Breast epithelium (tissue), 4 donors: ENCODE measurements around the gene MAPRE2. TPM values are rescaled to one million over a fixed set of nuclear protein-coding genes. Genes with fewer than 3 reads are reported as not detected.
"Not testable (repeated sequence)": the region's sequence is repeated elsewhere in the genome, so short reads cannot be mapped to it uniquely, and the experiment has no call there.

Experiments used
- DNase-seq, 2 donors: peaks; one replicate each; pipeline ENCODE4 v3.0.0-alpha.2; 2019; ENCODE audit warnings: low spot score in 2 of 2
- H3K27ac ChIP-seq, 2 donors: fragments of 200-600 bp; sonication (generic) in 1 of 2; one replicate each; pipeline ENCODE4 v1.5.1; 2016 to 2019; ENCODE audit warnings: mild to moderate bottlenecking in 1 of 2
- H3K27me3 ChIP-seq, 2 donors: fragments of 200-600 bp; sonication (generic) in 1 of 2; one replicate each; pipeline versions ENCODE4 v1.5.1 to v1.6.0; 2017 to 2019; ENCODE audit warnings: control low read depth in 1 of 2, mild to moderate bottlenecking in 1 of 2
- H3K36me3 ChIP-seq: fragments of 200-600 bp; one replicate; pipeline ENCODE4 v1.5.1; 2019
- H3K4me1 ChIP-seq, 2 donors: fragments of 200-600 bp; sonication (generic); one replicate each; pipeline ENCODE4 v1.5.1; 2016 to 2019; ENCODE audit warnings: control low read depth in 1 of 2
- H3K4me3 ChIP-seq, 3 donors: fragments of 200-600 bp; sonication (generic); 1 replicate in 2 of 3; 2 replicates in 1 of 3; pipeline ENCODE4 v1.5.1; 2016 to 2019; ENCODE audit warnings: mild to moderate bottlenecking in 3 of 3, moderate library complexity in 2 of 3
- H3K9me3 ChIP-seq, 2 donors: fragments of 200-600 bp; sonication (generic) in 1 of 2; one replicate each; pipeline ENCODE4 v1.5.1; 2016 to 2019; ENCODE audit warnings: control low read depth in 1 of 2
- POLR2A ChIP-seq: fragments of 450-650 bp; IDR thresholded peaks from one replicate; pipeline ENCODE4 v1.6.1; 2016; ENCODE audit warnings: antibody characterized with exemption, mild to moderate bottlenecking, moderate library complexity
- POLR2AphosphoS5 ChIP-seq, 3 donors: sonication (generic); formaldehyde crosslinking; IDR thresholded peaks; one replicate each; pipeline ENCODE4 v1.6.1; 2017; ENCODE audit warnings: antibody characterized with exemption in 3 of 3
- intact Hi-C: fragments of 100-400 bp; cut with DNase I; formaldehyde crosslinking; loops from one replicate; pipeline ENCODE4 v1.15.1; 2023; ENCODE audit warnings: low total_unique reads
- total RNA-seq, 3 donors: library from RNA; depleted of rRNA; stranded (reverse); fragments of >200 nt; gene quantifications; one replicate each; pipeline ENCODE4 v1.1.0, GENCODE V29; 2016
- TF ChIP-seq, protein P1 (sequence below), 3 donors: fragments of 450-650 bp; IDR thresholded peaks; one replicate each; pipeline ENCODE4 v1.5.1; 2016 to 2017; ENCODE audit warnings: antibody characterized with exemption in 3 of 3, mild to moderate bottlenecking in 3 of 3, moderate library complexity in 3 of 3

The MAPRE2 gene
- total RNA-seq, 3 donors from 2014 or later, result 17.0 to 38.8 (median 21.3) TPM

DNA sequence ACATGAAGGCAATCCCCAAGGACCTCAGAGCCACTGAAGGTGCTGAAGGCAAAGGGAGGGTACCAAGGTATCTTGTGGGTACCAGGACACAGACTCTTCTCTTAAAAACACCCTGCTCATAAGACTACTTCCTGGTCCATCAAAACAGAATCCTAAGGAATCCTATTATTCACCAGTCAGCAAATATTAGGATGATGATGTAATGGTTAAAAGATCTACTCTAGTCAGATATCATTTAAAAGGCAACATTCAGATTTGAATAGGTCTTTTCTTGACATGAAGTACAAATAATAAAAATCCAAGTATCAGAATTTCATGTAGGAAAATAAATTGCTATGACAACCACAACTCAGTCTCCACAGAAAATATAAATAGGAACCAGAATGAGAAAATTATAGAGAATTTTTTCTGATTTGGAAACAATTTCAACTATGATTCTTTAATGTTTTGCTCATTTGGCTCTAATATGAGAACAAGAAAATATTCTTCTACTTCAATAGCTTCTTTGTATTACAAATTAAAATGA is 121.9 kb downstream of the MAPRE2 start:
- Histone ChIP-seq H3K4me3 (no peak overlapping the region), H3K4me1 (no peaks in the 10 kb centered on the region), H3K27me3 (no peaks in the 10 kb centered on the region), H3K9me3 (no peaks in the 10 kb centered on the region), H3K27ac (no peak overlapping the region), H3K36me3 (no peaks in the 10 kb centered on the region)
- TF ChIP-seq POLR2AphosphoS5 (IDR thresholded peaks at IDR 0.05) (no peak), POLR2A (no peak)
- TF ChIP-seq, protein P1, sequence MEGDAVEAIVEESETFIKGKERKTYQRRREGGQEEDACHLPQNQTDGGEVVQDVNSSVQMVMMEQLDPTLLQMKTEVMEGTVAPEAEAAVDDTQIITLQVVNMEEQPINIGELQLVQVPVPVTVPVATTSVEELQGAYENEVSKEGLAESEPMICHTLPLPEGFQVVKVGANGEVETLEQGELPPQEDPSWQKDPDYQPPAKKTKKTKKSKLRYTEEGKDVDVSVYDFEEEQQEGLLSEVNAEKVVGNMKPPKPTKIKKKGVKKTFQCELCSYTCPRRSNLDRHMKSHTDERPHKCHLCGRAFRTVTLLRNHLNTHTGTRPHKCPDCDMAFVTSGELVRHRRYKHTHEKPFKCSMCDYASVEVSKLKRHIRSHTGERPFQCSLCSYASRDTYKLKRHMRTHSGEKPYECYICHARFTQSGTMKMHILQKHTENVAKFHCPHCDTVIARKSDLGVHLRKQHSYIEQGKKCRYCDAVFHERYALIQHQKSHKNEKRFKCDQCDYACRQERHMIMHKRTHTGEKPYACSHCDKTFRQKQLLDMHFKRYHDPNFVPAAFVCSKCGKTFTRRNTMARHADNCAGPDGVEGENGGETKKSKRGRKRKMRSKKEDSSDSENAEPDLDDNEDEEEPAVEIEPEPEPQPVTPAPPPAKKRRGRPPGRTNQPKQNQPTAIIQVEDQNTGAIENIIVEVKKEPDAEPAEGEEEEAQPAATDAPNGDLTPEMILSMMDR (IDR thresholded peaks at IDR 0.05), result no peak
- intact Hi-C loops, result no loop called here
- DNase-seq, result no peak

GRCh38 chr18:35163721-35164120 is 122.5 kb downstream of the MAPRE2 start:
- DNase-seq, result no peak
- no peaks in the 10 kb centered on the region for H3K9me3 ChIP-seq
- no peak overlapping the region for H3K4me3 ChIP-seq
- H3K4me1 ChIP-seq, result no peaks in the 10 kb centered on the region
- H3K27me3 ChIP-seq, result no peaks in the 10 kb centered on the region
- H3K27ac ChIP-seq, result no peak overlapping the region
- TF ChIP-seq POLR2AphosphoS5 (IDR thresholded peaks at IDR 0.05), result no peak
- TF ChIP-seq POLR2A, result no peak
- TF ChIP-seq, protein P1 (IDR thresholded peaks at IDR 0.05), result no peak
- H3K36me3 ChIP-seq, result no peaks in the 10 kb centered on the region
- intact Hi-C loops, result no loop called here

GRCh38 chr18:35164133-35164532 is 122.9 kb downstream of the MAPRE2 start:
- TF ChIP-seq, protein P1 (IDR thresholded peaks at IDR 0.05), result no peak
- TF ChIP-seq POLR2A, result no peak
- TF ChIP-seq POLR2AphosphoS5 (IDR thresholded peaks at IDR 0.05), result no peak
- Histone ChIP-seq H3K9me3 (no peaks in the 10 kb centered on the region), H3K27ac (no peak overlapping the region), H3K4me3 (no peak overlapping the region), H3K36me3 (no peaks in the 10 kb centered on the region), H3K4me1 (no peaks in the 10 kb centered on the region), H3K27me3 (no peaks in the 10 kb centered on the region)
- intact Hi-C loops, result no loop called here
- DNase-seq, result no peak

DNA sequence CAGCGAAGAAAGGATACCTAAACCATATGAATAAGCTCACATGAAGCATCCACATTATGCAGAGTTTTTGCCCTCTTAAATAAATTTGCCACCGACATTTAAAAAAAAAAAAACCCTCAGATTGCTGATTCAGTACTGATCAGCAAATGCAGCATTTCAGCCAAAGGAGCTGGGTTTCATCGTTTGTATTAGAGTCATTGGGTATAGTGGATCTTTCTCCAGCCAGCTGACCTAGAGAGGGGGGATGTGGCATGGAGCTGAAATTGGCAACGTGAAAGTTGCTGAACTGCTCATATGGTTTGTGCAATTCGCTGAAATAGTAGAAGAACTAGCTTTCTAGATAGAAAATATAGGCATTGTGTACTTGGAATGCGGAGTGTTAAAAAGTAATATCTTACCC is 126.1 kb downstream of the MAPRE2 start:
- TF ChIP-seq POLR2AphosphoS5 (IDR thresholded peaks at IDR 0.05) (no peak), POLR2A (no peak)
- TF ChIP-seq, protein P1 (IDR thresholded peaks at IDR 0.05), result no peak
- no peaks in the 10 kb centered on the region for H3K36me3 ChIP-seq
- no peaks in the 10 kb centered on the region for H3K27me3 ChIP-seq
- DNase-seq, result no peak
- no peak overlapping the region for H3K27ac ChIP-seq
- H3K4me1 ChIP-seq, result peaks cover 0 to 2% of the 10 kb centered on the region in 2 donors
- intact Hi-C loops, result loop anchor here (5.0 kb wide), 1 partner anchor 1110 kb away; no protein-coding TSS in a partner anchor
- H3K4me3 ChIP-seq, result no peak overlapping the region
- H3K9me3 ChIP-seq, result no peaks in the 10 kb centered on the region

DNA sequence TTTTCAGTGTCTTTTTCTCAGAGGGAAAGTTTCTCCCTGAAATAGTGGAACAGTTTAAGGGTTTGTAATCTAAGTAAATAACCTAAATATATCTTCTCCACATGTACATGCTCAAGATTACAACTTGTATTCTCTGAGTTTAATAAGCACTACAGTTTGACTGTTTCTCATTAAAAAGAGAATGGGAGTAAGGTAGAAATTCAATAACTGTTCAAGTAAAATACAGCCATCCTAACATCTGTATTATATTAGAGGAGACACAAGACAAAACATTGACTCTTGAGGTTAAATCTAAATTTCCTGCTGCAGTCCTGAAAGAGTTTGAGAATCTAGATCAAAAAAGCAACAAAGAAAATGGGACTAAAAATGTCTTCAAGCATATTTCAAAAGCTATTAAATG is 126.6 kb downstream of the MAPRE2 start:
- TF ChIP-seq, protein P1 (IDR thresholded peaks at IDR 0.05), result no peak
- no peak for TF ChIP-seq POLR2AphosphoS5 (IDR thresholded peaks at IDR 0.05)
- TF ChIP-seq POLR2A, result no peak
- Histone ChIP-seq H3K36me3 (no peaks in the 10 kb centered on the region), H3K27me3 (no peaks in the 10 kb centered on the region), H3K27ac (no peak overlapping the region), H3K4me3 (no peak overlapping the region), H3K4me1 (peaks cover 0 to 3% of the 10 kb centered on the region in 2 donors), H3K9me3 (no peaks in the 10 kb centered on the region)
- intact Hi-C loops, result loop anchor here (5.0 kb wide), 1 partner anchor 1111 kb away; no protein-coding TSS in a partner anchor
- no peak for DNase-seq

- not testable (repeated sequence) for H3K27me3 ChIP-seq, H3K4me1 ChIP-seq, H3K9me3 ChIP-seq, DNase-seq, H3K36me3 ChIP-seq, H3K27ac ChIP-seq, H3K4me3 ChIP-seq
- intact Hi-C loops, result loop anchor here (10.0 kb wide), 1 partner anchor 1254 kb away; no protein-coding TSS in a partner anchor
Observed at GRCh38 chr18:35170323-35170722, 129.1 kb downstream of the MAPRE2 start.
